Measurements from ENCODE around the gene RITA1. TPM values are rescaled to one million over a fixed set of nuclear protein-coding genes. Genes with fewer than 3 reads are reported as not detected.

RITA1 gene
- total RNA-seq, 1 experiment from 2014 or later: 17.5 TPM

DNA sequence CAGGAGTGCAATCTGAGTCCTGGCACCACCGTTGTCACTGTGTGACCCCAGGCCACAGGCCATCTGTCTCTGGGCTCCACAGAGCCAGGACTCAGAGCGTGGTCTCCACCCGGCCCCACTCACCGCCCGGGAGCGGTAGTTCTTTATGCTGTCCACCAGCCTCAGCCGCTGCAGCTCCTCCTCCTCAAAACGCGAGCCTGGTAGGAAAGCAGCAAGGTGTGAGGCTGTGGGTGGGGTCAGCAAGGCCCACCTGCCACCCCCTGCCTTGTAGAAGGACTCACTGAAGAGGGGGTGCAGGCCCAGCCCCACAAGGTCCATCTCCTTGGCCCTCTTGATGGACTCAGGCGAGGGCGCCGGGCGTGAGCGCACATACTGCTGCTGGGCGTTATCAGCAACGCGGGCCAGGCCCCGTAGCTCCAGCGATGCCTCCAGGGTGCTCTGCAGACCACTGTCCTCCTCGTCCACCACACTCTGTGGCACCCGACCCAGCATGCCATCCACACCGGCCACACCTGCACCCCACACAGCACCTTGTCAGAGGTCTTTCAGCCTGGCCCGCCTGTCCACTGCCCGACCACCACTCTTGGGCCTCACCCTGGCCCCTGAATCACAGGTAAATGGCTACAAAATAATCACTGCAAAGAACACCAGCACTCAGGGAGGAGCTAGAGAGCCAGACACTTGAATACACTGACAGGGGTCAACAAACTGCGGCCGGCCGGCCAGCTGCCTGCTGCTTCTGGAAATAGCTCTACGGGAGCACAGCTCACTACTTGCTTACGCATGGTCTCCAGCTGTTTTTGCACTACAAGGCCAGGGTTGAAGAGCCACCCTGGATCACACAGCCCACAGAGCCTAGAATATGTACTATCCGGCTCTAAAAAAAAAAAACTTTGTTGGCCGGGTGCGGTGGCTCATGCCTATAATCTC lies 19.7 kb upstream of the RITA1 start:
- H3K27ac Mint-ChIP-seq (ENCODE audit: low read depth, unreplicated experiment): no peak overlapping the region
- H3K36me3 Mint-ChIP-seq (ENCODE audit: insufficient read depth, unreplicated experiment): peaks cover 74% of the 10 kb centered on the region
- H3K4me1 Mint-ChIP-seq (ENCODE audit: insufficient read depth, unreplicated experiment): peaks cover under 1% of the 10 kb centered on the region
- intact Hi-C loops (cut with micrococcal nuclease): no loop called here
- POLR2A ChIA-PET: no interaction called here
- no TSS peak for BruUV-seq (replicated peaks)
- DNase-seq (ENCODE audit: unreplicated experiment): no peak
- no peak overlapping the region for H3K4me3 Mint-ChIP-seq (ENCODE audit: unreplicated experiment)
- TF ChIP-seq, protein P1, sequence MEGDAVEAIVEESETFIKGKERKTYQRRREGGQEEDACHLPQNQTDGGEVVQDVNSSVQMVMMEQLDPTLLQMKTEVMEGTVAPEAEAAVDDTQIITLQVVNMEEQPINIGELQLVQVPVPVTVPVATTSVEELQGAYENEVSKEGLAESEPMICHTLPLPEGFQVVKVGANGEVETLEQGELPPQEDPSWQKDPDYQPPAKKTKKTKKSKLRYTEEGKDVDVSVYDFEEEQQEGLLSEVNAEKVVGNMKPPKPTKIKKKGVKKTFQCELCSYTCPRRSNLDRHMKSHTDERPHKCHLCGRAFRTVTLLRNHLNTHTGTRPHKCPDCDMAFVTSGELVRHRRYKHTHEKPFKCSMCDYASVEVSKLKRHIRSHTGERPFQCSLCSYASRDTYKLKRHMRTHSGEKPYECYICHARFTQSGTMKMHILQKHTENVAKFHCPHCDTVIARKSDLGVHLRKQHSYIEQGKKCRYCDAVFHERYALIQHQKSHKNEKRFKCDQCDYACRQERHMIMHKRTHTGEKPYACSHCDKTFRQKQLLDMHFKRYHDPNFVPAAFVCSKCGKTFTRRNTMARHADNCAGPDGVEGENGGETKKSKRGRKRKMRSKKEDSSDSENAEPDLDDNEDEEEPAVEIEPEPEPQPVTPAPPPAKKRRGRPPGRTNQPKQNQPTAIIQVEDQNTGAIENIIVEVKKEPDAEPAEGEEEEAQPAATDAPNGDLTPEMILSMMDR (IDR thresholded peaks at IDR 0.05; ENCODE audit: unreplicated experiment): no peak
- H3K9me3 Mint-ChIP-seq (ENCODE audit: unreplicated experiment): no peaks in the 10 kb centered on the region
- H3K27me3 Mint-ChIP-seq (ENCODE audit: insufficient read depth, unreplicated experiment): no peaks in the 10 kb centered on the region
- CTCF ChIA-PET: interaction anchor here (0.6 to 2.5 kb wide), 8 partner anchors 9 to 892 kb away, joined by 3 to 17 read pairs (median 4); partner anchors contain the start of gene RASAL1

DNA sequence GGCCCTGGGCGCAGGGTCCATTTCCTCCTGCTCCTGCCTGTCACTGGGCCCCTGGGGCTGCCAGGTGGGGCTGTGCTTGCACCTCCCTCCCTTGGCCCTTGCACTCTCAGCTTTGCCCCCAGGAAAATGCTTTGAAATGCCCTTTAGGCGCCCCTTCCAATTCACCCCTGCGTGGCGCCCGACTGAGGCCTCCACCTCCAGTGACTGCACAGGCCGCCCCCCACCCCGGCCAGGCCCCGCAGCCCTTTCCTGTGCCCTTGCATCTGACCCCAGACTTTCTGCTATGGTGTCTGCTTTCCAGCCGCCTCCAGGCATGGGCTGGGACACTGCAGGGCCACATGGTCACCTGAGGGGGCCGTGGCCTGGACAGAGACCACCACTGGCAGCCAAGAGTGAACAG lies 17.7 kb upstream of the RITA1 start:
- DNase-seq (ENCODE audit: unreplicated experiment): no peak
- Mint-ChIP-seq H3K27ac (ENCODE audit: low read depth, unreplicated experiment) (no peak overlapping the region), H3K36me3 (ENCODE audit: insufficient read depth, unreplicated experiment) (peaks cover 81% of the 10 kb centered on the region), H3K4me1 (ENCODE audit: insufficient read depth, unreplicated experiment) (no peaks in the 10 kb centered on the region), H3K9me3 (ENCODE audit: unreplicated experiment) (no peaks in the 10 kb centered on the region), H3K4me3 (ENCODE audit: unreplicated experiment) (no peak overlapping the region), H3K27me3 (ENCODE audit: insufficient read depth, unreplicated experiment) (no peaks in the 10 kb centered on the region)
- CTCF ChIA-PET: interaction anchor here (0.8 to 1.5 kb wide), 3 partner anchors 14 to 175 kb away, joined by 3 to 8 read pairs (median 5); no protein-coding TSS in a partner anchor
- TF ChIP-seq, protein P1 (IDR thresholded peaks at IDR 0.05; ENCODE audit: unreplicated experiment): no peak
- intact Hi-C loops (cut with micrococcal nuclease): no loop called here
- no TSS peak for BruUV-seq (replicated peaks)
- POLR2A ChIA-PET: interaction anchor here (1.2 kb wide), 1 partner anchor 8 kb away, joined by 3 read pairs; no protein-coding TSS in a partner anchor

DNA sequence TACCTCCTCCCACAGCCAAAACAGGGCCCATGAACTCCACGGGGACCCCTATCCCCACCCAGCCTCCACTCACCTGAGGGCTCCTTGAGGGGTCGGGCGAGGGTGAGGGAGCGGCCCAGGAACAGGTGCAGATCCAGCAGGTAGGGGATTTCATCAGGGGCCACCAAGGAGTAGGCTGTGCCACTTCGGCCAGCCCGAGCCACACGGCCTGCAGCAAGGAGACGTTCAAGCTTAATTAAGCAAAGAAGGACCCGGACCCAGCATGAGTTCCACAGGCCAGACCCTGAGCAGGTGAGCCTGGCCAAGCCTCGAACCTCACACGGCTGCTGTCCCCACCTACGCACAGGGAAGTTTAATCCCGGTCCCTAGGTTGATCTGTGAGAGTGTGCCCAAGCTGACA lies 15.8 kb upstream of the RITA1 start:
- Mint-ChIP-seq H3K27me3 (ENCODE audit: insufficient read depth, unreplicated experiment) (no peaks in the 10 kb centered on the region), H3K36me3 (ENCODE audit: insufficient read depth, unreplicated experiment) (peaks cover 87% of the 10 kb centered on the region), H3K9me3 (ENCODE audit: unreplicated experiment) (no peaks in the 10 kb centered on the region), H3K4me3 (ENCODE audit: unreplicated experiment) (no peak overlapping the region), H3K27ac (ENCODE audit: low read depth, unreplicated experiment) (no peak overlapping the region), H3K4me1 (ENCODE audit: insufficient read depth, unreplicated experiment) (peaks cover 5% of the 10 kb centered on the region)
- TF ChIP-seq, protein P1 (IDR thresholded peaks at IDR 0.05; ENCODE audit: unreplicated experiment): no peak
- ChIA-PET POLR2A (interaction anchor here (0.6 kb wide), 1 partner anchor 58 kb away, joined by 3 read pairs; no protein-coding TSS in a partner anchor), CTCF (interaction anchor here (9.7 kb wide), 1 partner anchor 120 kb away, joined by 131 read pairs; no protein-coding TSS in a partner anchor)
- no peak for DNase-seq (ENCODE audit: unreplicated experiment)
- intact Hi-C loops (cut with micrococcal nuclease): no loop called here
- no TSS peak for BruUV-seq (replicated peaks)

DNA sequence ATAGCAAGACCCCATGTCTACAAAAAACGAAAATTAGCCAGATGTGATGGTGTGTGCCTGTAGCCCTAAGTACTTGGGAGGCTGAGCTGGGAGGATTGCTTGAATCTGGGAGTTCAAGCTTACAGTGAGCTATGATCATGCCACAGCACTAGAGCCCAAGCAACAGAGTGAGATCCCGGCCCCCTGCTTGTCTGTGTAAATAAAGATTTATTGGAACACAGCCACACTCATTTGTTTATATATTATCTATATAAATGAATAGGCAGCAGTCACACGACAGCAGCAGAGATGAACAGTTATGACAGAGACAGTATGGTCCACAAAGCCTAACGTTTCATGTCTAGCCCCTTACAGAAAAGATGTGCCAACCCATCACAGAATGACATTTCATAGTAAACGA lies 15.1 kb upstream of the RITA1 start:
- H3K9me3 Mint-ChIP-seq (ENCODE audit: unreplicated experiment): no peaks in the 10 kb centered on the region
- H3K4me3 Mint-ChIP-seq (ENCODE audit: unreplicated experiment): no peak overlapping the region
- ChIA-PET CTCF (interaction anchor here (0.6 to 9.7 kb wide), 4 partner anchors 11 to 270 kb away, joined by 3 to 131 read pairs (median 40); no protein-coding TSS in a partner anchor), POLR2A (interaction anchor here (0.6 kb wide), 1 partner anchor 272 kb away, joined by 3 read pairs; no protein-coding TSS in a partner anchor)
- intact Hi-C loops (cut with micrococcal nuclease): no loop called here
- H3K27me3 Mint-ChIP-seq (ENCODE audit: insufficient read depth, unreplicated experiment): no peaks in the 10 kb centered on the region
- H3K4me1 Mint-ChIP-seq (ENCODE audit: insufficient read depth, unreplicated experiment): peaks cover 5% of the 10 kb centered on the region
- BruUV-seq (replicated peaks): no TSS peak
- peaks cover 87% of the 10 kb centered on the region for H3K36me3 Mint-ChIP-seq (ENCODE audit: insufficient read depth, unreplicated experiment)
- no peak overlapping the region for H3K27ac Mint-ChIP-seq (ENCODE audit: low read depth, unreplicated experiment)
- DNase-seq (ENCODE audit: unreplicated experiment): no peak
- TF ChIP-seq, protein P1 (IDR thresholded peaks at IDR 0.05; ENCODE audit: unreplicated experiment): no peak

Measured in MCF 10A (cell line).